HG02981 (cell line): Measurements from ENCODE around the gene SEMA6D.

ENCODE experiments used
- ATAC-seq: cut with Tn5 transposase; IDR thresholded peaks from one replicate; pipeline ENCODE4 v1.9.1; 2021; ENCODE audit warnings: mild to moderate bottlenecking, moderate library complexity; ENCODE audit not compliant: unreplicated experiment

Gene SEMA6D

DNA sequence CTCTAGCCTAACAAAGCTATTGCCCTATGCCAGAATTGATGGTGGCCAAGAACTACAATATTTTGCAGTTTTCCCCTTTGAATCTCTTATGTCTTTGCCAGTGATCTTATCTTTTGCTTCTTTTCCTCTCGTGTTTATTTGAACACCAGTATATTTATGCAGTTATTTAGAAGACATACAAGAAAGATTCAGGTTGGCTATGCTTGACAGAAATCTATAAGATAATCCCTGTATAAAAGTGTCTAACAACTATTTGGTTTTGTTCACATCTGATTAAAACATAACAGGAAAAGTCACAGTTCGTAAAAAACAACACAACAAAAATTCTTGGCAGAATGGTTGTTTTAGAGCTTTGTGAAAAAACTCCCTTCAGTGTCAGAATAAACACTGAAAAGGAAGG is 63.7 kb downstream of the SEMA6D start:
- ATAC-seq = no peak

DNA sequence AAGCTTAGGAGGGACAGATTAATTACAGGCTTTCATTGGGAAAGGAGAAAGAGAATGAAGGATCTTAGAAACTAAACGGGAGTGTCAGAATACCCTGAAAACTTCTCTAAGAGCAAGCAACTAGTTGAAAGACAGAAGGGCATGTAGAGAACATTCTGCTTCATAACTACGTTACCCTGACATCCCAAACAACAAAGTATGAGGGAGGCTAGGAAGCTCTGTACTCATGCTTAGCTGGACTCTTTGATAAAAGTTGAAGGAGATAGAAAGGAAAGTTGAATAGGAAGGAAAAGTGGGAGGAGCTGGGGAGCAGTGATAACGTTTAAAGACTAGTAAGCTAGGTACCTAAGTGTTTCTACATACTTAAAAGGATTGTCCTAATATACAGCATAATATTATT is 64.2 kb downstream of the SEMA6D start:
- no peak for ATAC-seq

DNA sequence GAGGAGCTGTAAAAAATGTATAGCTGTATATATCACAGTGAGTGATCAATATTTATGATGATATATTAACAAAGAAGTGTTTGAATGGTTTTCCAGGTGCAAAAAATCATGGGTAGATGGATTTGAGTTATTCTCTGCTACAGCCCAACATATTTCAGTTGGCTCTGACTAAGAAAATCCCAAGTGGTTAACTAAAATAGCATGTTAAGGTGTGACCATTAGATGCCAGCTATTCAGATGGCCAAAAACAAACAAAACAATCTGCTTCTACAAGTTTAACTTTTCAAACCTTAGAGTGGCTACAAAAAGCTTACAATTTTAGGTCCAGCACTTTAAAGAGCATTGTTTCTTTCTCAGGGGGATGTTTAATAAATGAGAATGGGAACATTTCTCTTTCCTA is 67.5 kb downstream of the SEMA6D start:
- ATAC-seq = no peak

DNA sequence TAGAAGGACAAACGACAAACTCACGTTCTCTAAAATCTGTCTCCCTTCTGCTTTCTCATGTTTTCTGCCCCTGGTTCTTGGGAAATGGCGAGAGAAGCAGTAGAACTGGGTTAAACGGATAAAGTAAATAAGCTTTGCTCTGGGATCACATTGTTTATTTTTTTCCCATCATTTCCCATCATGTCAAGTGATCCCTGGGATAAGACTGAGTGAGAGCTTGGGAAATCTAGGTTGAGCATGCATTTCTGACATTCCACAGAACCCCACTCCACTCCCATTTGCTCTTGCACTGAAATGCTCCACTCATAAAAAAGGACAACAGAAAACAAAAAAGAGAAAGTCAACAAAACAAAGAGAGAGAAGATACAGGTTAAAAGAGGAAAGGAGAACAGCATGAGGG is 69.1 kb downstream of the SEMA6D start:
- ATAC-seq = no peak

DNA sequence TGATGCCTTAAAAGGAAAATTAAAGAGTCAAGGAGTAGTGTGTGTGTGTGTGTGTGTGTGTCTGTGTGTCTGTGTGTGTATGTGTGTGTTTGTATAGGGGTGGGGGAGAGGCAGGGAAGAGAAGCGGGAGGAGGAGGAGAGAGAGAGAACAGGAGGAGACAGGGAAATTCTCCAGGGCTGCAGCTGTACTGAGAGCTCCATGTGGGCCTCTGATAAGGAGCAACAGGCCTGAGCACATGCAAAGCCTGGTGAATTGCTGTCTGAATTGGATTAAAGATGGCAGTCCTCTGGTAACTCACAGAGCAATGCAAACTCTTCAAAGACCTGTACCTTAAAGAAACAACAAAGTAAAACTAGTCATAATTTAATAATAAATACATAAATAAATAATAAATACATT is 70.6 kb downstream of the SEMA6D start:
- no peak for ATAC-seq

DNA sequence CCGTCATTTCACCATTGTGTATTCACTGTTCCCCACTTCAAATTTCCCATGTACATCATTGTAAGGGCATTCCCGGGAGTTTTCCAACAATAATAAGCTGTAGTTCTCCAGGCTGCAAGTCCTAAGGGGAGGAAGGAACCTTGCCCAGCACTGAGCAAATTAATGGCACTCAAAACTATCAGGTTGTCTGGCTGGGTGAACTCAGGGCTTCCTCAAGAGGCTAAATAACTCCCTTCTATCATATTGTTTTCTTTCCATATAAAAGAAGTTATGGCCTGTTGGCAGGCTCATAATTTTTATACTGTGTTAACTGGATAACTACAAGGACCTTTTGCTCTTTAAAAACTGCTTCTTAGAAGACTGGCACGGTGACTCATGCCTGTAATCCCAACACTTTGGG is 71.4 kb downstream of the SEMA6D start:
- ATAC-seq = no peak

DNA sequence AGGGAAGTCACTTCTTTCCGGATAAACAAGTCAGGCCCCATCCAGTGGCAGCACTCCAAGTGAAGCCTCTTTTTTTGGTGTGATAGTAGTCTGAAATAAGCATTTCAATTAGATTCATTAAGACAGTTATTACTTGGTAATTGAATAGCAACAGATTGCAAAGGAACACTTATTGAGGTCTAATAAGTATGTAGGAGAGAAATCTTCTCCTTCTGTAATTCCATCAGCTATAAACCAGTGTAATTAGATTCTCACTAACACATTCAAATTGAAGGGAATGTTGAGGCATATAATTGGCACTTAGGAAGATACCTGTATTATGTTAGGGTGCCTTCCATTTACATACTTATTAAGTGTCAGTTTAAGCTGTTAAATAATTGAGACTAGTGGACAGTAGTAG is 73.9 kb downstream of the SEMA6D start:
- no peak for ATAC-seq

DNA sequence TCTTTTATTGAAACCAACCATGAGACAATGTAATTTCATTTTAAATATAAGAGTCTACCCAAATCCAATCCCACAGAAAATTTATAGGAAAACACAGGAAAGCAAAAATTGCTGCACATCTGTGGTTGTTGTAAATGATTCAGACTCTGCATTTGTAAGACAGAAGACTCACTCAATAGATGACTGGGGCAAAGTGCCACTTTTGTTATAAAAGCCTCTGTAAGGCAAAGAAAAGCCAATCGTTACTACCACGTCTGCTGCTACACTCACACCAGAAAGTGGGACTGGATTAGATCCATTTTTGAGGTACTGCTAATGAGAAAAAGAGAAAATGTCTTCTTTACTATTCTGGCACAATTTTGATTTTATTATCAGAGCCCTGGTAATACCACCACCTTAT is 74.9 kb downstream of the SEMA6D start:
- ATAC-seq = no peak

DNA sequence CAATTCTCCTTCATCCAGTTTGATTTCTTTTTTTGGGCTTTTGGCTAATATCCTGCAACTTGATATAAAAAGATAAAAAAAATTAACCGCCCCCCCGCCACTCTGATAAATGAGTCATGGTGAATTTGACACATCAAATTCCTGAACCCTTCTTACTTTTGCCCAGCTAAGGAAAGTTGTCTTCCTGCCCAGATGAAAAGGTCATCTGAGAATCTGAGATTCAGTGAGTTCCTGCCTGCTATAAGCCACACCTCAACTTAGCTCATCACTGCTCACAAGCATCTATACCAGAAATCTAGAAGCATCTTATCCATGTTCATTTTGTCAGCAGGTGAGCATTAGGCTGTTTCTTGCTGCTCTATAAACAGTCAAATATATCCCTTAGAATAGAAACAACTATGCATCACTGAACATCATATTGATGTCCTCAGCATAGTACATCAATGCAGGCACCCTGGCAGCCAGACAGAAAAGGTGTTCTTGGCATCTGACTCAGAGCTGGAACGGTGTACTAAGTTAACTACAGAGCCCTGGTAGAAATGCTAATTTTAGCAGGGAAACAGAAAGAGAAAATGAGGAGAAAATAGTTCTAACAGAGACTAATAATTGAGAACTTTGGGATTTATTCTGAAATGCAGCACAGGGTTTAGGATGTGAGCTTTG is 77.1 kb downstream of the SEMA6D start:
- no peak for ATAC-seq

DNA sequence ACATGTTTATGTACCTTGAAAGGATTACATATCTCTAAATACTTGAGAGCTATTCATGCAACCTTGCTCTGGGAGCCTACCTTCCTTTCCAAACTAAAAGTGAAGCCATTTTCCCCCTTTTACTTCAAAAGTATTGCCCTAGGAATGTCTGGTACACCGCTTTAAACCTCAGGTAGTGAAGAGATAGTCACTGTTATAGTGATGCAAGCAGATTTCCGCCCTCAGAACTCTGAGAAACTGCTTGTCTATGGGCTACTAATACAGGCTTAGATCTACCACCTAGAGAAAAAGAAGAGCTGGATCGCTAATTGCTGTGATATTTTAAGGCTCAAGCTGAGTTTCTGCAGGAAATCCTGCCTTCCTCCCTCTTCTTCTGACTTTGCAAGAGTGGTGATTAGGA is 78.6 kb downstream of the SEMA6D start:
- no peak for ATAC-seq

DNA sequence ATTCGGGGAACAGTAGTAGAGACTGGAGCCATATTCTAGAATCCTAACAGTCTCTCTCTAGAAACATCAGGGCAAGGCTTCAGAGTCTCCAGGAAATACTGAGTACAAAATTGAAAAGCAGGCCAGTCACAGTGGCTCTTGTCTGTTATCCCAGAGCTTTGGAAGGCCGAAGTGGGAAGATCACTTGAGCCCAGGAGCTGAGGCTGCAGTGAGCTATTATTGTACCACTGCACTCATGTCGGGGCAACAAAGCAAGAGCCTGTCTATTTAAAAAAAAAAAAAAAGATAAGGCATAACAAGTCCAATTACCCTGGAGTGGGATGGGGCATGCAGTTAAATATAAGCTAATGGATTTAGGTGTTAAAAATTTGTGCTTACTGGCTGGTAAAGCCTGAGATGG is 79.0 kb downstream of the SEMA6D start:
- no peak for ATAC-seq

DNA sequence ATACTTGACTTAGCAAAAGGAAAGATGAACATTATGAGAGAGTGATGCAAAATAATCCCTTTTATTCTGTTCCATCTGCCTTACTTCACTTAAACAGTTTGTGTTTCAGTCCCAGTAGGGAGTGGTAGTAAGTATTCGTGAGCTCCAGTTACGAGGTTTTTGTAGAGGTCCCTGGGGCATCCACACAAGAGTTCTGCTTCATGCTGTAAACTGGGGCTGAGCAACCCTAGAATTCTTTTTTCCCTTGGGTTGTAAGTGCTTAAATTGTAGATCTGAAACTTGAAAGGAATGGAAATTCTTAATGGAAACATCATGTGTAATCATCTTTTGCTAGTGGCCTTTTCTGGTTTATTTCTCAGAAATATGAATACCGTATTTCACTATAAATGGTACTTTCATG is 79.5 kb downstream of the SEMA6D start:
- no peak for ATAC-seq

DNA sequence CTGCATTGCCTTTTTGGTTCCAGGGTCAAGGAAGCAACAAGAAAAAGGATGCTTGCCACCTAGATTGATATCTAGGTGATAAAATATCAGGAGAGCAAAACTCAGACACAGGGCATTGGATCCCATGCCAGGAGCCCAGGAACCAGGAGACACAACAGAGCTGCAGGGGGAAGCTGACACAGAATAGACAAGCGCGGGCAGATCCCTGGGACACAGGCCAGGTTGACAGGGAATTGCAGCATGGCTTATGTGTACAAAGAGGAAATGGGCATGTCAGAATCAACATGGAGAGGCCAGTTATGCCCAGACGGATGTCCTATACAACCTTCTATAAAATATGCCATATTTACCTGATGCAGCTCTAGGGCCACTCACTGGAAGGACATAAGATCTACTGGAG is 84.2 kb downstream of the SEMA6D start:
- ATAC-seq = no peak

DNA sequence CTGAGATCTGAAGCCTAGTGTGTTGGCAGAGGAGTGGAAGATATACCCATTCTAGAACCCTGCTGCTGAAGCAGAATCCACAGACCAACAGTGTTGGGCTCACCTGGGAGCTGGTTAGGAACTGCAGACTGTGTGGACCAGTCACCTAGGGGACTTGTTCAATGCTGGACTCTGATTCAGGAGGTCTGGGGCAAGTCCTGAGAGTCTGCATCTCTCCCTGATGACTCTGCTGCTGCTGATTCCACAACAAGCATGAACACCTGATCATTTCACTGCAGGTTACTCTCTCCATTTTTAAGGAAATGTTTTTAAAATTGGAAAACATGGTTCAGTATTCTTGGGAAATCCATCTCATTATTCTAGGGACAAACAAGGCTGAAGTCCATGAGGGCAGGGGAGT is 84.9 kb downstream of the SEMA6D start:
- ATAC-seq = no peak

DNA sequence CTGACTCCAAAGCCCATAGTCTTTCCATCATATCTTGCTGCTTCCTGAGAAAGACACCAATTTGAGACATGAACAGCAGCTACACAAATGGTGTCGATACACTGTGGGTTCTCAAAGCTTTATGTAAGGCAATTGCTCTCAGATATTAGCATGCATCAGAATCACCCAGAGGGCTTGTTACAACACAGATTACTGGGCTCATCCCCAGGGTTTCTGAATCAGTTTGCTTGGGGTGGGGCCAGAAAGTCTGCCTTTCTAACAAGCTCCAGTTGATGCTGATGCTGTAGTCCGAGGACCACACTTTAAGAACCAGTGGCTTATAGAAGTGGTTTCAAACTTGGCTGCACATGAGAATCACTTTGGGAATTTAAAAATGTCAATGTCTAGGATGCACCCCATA is 86.5 kb downstream of the SEMA6D start:
- ATAC-seq = no peak

DNA sequence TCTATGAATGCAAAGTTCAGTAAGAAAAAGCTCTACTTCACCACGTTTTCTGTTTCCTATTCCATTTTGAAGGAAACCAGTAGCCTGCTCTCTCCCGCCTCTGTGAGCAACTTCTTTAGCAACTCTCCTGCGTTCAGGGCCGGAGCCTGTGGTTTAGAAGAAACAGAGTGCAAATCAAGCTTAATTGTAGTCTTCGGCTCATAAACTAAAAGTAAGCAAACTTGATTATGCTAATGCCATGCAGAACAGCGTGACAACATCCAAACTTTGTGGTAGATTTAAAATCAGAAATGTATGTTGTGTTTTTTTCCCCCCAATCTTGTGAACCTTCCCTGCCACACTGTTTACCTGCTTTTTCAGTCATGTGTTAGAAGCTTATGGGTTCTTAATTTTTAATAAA is 87.4 kb downstream of the SEMA6D start:
- no peak for ATAC-seq

DNA sequence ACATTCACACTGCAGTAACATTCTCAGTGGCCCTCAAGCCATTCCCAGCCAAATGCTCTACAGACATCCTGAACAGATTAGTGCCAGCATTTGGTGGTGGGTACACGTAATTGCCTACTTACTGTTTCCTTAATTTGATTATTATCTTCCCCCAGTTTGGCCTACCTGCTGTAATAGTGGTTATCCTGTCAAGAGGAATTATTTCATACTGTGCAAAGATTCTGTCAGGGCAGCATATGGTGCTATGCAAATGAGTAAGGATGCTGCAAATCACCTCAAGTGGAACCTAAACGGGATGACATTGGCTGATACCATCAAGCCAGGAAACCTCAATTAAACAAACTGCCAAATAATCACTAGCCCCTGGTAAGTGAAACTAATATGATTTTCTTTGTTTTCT is 88.7 kb downstream of the SEMA6D start:
- no peak for ATAC-seq

DNA sequence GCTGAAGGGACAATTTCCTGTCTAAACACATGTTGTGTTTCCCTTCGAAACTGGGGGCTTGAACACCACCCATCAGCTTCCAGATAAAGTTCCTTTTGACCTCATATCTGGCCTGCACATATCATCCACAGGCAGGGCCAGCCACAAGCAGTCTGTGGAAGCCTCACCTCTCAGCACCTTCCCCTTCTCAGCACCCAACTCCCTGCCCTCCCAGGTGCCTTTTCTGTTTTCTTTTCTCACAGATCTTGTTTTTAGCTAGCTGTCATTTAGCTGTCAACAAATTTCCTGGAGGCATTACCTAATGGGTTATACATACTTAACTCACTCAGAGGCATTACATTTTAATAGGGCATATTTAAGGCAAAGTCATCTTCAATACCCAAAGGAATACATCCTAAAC is 93.9 kb downstream of the SEMA6D start:
- no peak for ATAC-seq

DNA sequence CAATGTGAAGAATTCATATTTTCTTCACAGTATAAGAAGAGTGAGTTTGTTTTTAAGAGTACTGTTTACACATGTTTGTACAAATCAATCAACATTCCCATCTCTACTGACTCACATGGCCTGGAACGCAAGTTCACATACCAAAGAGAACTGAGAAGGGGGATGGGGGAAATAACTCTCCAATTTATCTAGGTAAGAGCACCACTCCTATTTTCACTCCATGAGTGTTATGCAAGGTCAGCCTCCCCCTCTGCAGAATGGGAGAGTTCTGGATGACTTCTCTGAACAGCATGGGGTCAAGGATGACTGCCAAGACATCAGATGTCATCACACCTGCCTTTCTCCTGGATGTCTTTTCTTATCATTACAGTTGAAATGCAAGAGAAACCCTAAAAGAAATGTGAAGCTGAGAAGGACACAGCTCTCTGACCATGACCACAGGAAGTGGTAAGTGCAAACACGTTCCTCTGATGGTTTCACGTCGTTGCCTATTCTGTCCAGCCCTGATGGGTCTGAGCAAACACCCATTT is 95.2 kb downstream of the SEMA6D start:
- ATAC-seq = peak; percentile 61

DNA sequence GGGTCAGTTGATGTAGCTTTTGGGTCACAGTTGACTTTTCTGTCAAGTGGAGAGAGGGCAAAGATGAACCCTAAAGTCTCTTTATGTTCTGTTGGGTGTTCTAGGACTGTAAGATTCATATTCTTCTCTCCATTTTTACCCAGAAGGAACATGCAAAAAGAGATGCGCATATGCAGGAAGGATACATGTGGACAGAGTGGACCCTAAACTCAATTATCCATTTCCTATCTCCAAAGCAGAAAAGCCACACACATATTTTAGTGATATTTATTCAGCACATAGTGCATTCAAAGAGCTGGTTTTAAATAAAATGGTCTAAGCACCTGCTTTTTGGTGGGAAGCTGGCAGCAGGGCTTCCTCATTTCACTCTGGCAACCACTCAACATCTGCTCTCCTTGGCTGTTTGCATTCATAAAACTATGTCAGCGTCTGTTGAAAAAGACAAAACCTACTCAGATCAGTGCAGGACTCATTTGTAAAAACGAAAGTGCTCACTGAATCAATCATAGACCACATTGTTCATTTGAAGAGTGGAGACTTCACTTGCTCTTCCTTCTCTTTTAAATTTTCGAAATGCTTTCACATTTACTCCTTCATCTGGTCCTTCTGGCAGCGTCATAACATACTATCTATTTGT is 96.6 kb downstream of the SEMA6D start:
- ATAC-seq = peak; percentile 85

DNA sequence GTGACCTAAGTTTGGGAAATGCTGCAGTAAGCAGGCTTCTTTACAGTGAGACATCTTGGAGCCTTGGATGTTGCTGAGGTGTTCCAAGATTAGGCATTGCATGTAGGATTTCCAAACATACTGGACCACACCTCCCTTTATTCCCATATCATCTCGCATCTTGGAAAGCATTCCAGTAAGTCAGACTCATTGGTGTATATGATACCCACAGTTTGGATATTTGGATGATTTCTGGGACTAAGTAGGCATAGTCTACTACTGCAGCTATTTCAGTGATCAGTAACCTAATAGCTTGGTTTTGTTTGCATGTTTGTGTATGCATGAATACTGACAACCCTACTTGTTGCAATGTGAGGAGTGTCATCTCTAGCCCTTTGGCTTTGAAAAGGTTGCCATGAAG is 97.3 kb downstream of the SEMA6D start:
- ATAC-seq = no peak

DNA sequence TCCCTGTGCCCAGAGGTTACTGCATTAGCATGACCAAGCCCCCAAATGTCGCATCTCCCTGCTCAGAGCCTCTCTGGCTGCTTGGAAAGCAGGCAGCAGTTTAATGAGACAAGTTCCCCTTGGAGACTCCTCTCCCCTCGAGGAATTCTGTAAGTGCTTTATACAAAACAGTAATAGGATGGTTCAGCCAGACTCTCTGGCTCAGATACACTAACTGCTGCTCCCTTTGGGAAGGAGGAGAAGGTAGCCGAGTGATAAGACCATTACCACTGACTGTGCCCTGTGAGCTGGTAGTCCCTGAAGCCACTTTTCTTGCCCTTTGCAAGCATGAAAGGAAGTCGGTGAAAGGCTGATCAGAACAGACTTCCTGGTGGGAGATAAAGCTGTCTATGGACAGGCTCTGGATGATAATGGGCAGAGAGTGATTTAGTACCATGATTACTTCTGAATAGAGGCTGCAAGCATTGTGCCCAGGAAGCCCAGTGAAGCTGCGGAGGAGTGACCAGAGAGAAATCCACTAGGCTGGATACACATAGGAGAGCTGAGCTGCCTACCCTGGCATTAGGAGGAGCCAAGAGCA is 100.8 kb downstream of the SEMA6D start:
- no peak for ATAC-seq
